NCI-H748 (cell line): ENCODE data around the gene P4HB.

Experiments used
- DNase-seq: peaks from one replicate; lab custom pipeline; 2025; ENCODE audit not compliant: unreplicated experiment; lab: John Stamatoyannopoulos, UW

P4HB gene

GRCh38 chr17:81832608-81833159, 27.7 kb downstream of the P4HB start:
- DNase-seq: peak; percentile 63

- peak; percentile 54 for DNase-seq
These were observed 28.3 kb downstream of the P4HB start for GRCh38 chr17:81831957-81832607.

- DNase-seq: no peak
These were observed 28.8 kb downstream of the P4HB start for GRCh38 chr17:81831563-81831956.

- no peak for DNase-seq
These were observed 30.5 kb downstream of the P4HB start for GRCh38 chr17:81829858-81830257.

- no peak for DNase-seq
These were observed 31.7 kb downstream of the P4HB start for GRCh38 chr17:81828656-81829055.

GRCh38 chr17:81825841-81826466, 34.4 kb downstream of the P4HB start:
- peak; percentile 25 for DNase-seq

GRCh38 chr17:81824595-81824994, 35.7 kb downstream of the P4HB start:
- DNase-seq: no peak

GRCh38 chr17:81823820-81824550, 36.4 kb downstream of the P4HB start:
- DNase-seq: no peak

GRCh38 chr17:81822996-81823819, 37.1 kb downstream of the P4HB start:
- DNase-seq: no peak

GRCh38 chr17:81822312-81822637, 38.1 kb downstream of the P4HB start:
- DNase-seq: no peak

- peak; percentile 28 for DNase-seq
These were observed 38.6 kb downstream of the P4HB start for GRCh38 chr17:81821603-81822311.

- DNase-seq: no peak
These were observed 39.2 kb downstream of the P4HB start for GRCh38 chr17:81821147-81821546.

- no peak for DNase-seq
These were observed 40.6 kb downstream of the P4HB start for GRCh38 chr17:81819708-81820107.

- DNase-seq: no peak
These were observed 42.6 kb downstream of the P4HB start for GRCh38 chr17:81817758-81818147.

- DNase-seq: no peak
These were observed 44.7 kb downstream of the P4HB start for GRCh38 chr17:81815646-81815986.

- no peak for DNase-seq
These were observed 45.3 kb downstream of the P4HB start for GRCh38 chr17:81814748-81815645.

GRCh38 chr17:81813861-81814683, 46.3 kb downstream of the P4HB start:
- no peak for DNase-seq

- no peak for DNase-seq
These were observed 47.0 kb downstream of the P4HB start for GRCh38 chr17:81813371-81813684.
